VCaP (cell line): ENCODE measurements around the gene ZNF577.

Source experiments
- H3K27ac ChIP-seq: fragments of 450-650 bp; 2 replicates; pipeline ENCODE4 v1.5.1; 2017
- CTCF ChIP-seq: fragments of 450-650 bp; conservative IDR thresholded peaks from 2 replicates; pipeline ENCODE4 v1.5.1; 2017; ENCODE audit warnings: mild to moderate bottlenecking, moderate library complexity

The ZNF577 gene

GRCh38 chr19:51887522-51888498 lies at the start of gene ZNF577:
Gene ZNF577, minus strand, starts transcription at chr19:51887951. Its CDS starts 7,569 bp downstream, at chr19:51880382.
- TF ChIP-seq CTCF: no peak
- H3K27ac ChIP-seq: no peak within 1 kb of the TSS

- peak overlapping the region; percentile 98 for H3K27ac ChIP-seq
- TF ChIP-seq CTCF: peak; percentile 70
Measured at GRCh38 chr19:51931921-51932320, 44.2 kb upstream of the ZNF577 start.

- H3K27ac ChIP-seq: peak overlapping the region; percentile 98
- TF ChIP-seq CTCF: no peak
Measured at GRCh38 chr19:51927859-51928258, 40.1 kb upstream of the ZNF577 start.

- TF ChIP-seq CTCF: peak; percentile 56
- peak within 1 kb of the TSS; percentile 98 for H3K27ac ChIP-seq
Measured at GRCh38 chr19:51926784-51927741, 39.3 kb upstream of the ZNF577 start, which contains the start of gene ZNF613. Gene ZNF613, plus strand, starts transcription at chr19:51927472. Its CDS starts 8,749 bp downstream, at chr19:51936221.

GRCh38 chr19:51926426-51926783 lies 38.7 kb upstream of the ZNF577 start:
- peak overlapping the region; percentile 98 for H3K27ac ChIP-seq
- no peak for TF ChIP-seq CTCF

- no peak for TF ChIP-seq CTCF
- H3K27ac ChIP-seq: no peak overlapping the region
Measured at GRCh38 chr19:51921949-51922348, 34.2 kb upstream of the ZNF577 start.

GRCh38 chr19:51919606-51920005 lies 31.9 kb upstream of the ZNF577 start:
- H3K27ac ChIP-seq: no peak overlapping the region
- no peak for TF ChIP-seq CTCF
